ENCODE results near the gene LZTR1.

DNA sequence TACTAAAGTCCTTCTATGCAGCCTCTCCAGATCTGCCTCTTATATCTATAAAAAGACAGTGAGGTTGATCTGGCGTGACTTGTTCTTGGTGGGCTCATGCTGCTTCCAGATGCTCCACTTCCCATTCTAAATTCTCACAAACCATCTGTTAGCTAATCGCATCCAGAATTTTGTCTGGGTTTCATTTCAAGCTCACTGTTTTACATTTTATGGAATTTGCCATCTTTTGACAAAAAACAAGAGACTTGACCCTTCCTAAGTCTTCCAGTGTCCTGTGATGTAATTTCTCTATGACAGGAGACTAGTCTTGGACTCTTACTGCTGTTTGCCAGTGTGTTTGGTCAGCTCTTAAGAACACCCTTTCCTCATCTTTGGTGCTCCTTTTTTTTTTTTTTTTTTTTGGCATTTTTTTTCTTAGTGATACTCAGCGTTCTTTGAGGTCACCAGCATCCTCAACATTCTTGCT is 41.9 kb upstream of the LZTR1 start:
- TF ChIP-seq, protein P1, sequence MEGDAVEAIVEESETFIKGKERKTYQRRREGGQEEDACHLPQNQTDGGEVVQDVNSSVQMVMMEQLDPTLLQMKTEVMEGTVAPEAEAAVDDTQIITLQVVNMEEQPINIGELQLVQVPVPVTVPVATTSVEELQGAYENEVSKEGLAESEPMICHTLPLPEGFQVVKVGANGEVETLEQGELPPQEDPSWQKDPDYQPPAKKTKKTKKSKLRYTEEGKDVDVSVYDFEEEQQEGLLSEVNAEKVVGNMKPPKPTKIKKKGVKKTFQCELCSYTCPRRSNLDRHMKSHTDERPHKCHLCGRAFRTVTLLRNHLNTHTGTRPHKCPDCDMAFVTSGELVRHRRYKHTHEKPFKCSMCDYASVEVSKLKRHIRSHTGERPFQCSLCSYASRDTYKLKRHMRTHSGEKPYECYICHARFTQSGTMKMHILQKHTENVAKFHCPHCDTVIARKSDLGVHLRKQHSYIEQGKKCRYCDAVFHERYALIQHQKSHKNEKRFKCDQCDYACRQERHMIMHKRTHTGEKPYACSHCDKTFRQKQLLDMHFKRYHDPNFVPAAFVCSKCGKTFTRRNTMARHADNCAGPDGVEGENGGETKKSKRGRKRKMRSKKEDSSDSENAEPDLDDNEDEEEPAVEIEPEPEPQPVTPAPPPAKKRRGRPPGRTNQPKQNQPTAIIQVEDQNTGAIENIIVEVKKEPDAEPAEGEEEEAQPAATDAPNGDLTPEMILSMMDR (IDR thresholded peaks at IDR 0.05) = no peak
- TF ChIP-seq POLR2A (IDR thresholded peaks at IDR 0.05; ENCODE audit: low read depth) (no peak), POLR2AphosphoS5 (IDR thresholded peaks at IDR 0.05) (no peak), EP300 (IDR thresholded peaks at IDR 0.05) (no peak)
